ENCODE measurements around the gene ALDH1B1.

The ALDH1B1 gene

GRCh38 chr9:38431116-38431515 is 38.6 kb downstream of the ALDH1B1 start:
- H3K36me3 ChIP-seq (ENCODE audit: insufficient read depth, low read length), result no peaks in the 10 kb centered on the region
- ATAC-seq (ENCODE audit: insufficient read depth, low read depth) (peak; percentile 85), DNase-seq (peak; percentile 37)
- no peak overlapping the region for H3K4me2 ChIP-seq (ENCODE audit: insufficient read depth, low read length)
- TF ChIP-seq CTCF (IDR thresholded peaks at IDR 0.05; ENCODE audit: borderline replicate concordance, extremely low read depth, low read length, poor library complexity, severe bottlenecking) (no peak), EZH2 (IDR thresholded peaks at IDR 0.05; ENCODE audit: borderline replicate concordance, low read depth, low read length, severe bottlenecking) (no peak)
- H3K27me3 ChIP-seq (ENCODE audit: insufficient read depth, low read length, poor library complexity), result no peaks in the 10 kb centered on the region
- H3K79me2 ChIP-seq (ENCODE audit: insufficient read depth, low read length), result no peaks in the 10 kb centered on the region
- H3K4me3 ChIP-seq (ENCODE audit: low read depth in 1 of 2, low read length in 2 of 2), result no peak overlapping the region
- no peak overlapping the region for H3K9ac ChIP-seq (ENCODE audit: low read depth, low read length)
- no peak overlapping the region for H2AFZ ChIP-seq (ENCODE audit: low read depth, low read length)
- H3K27ac ChIP-seq (ENCODE audit: low read length), result peak overlapping the region; percentile 4; the same call in 1 of the 2 replicates
- H3K4me1 ChIP-seq (ENCODE audit: insufficient read depth, low read length), result peaks cover 14% of the 10 kb centered on the region
- no peaks in the 10 kb centered on the region for H3K9me3 ChIP-seq (ENCODE audit: insufficient read depth, low read length, severe bottlenecking)
- no peaks in the 10 kb centered on the region for H4K20me1 ChIP-seq (ENCODE audit: insufficient read depth, low read length)

GRCh38 chr9:38432922-38433510 is 40.5 kb downstream of the ALDH1B1 start:
- Histone ChIP-seq H2AFZ (ENCODE audit: low read depth, low read length) (no peak overlapping the region), H3K4me1 (ENCODE audit: insufficient read depth, low read length) (peaks cover 14% of the 10 kb centered on the region), H3K4me3 (ENCODE audit: low read depth in 1 of 2, low read length in 2 of 2) (no peak overlapping the region), H3K4me2 (ENCODE audit: insufficient read depth, low read length) (no peak overlapping the region), H3K79me2 (ENCODE audit: insufficient read depth, low read length) (no peaks in the 10 kb centered on the region), H3K27ac (ENCODE audit: low read length) (peak overlapping the region; percentile 6; the same call in 1 of the 2 replicates), H3K9ac (ENCODE audit: low read depth, low read length) (no peak overlapping the region), H4K20me1 (ENCODE audit: insufficient read depth, low read length) (no peaks in the 10 kb centered on the region), H3K36me3 (ENCODE audit: insufficient read depth, low read length) (no peaks in the 10 kb centered on the region), H3K9me3 (ENCODE audit: insufficient read depth, low read length, severe bottlenecking) (peaks cover 2% of the 10 kb centered on the region), H3K27me3 (ENCODE audit: insufficient read depth, low read length, poor library complexity) (no peaks in the 10 kb centered on the region)
- peak; percentile 23 for DNase-seq
- TF ChIP-seq CTCF (IDR thresholded peaks at IDR 0.05; ENCODE audit: borderline replicate concordance, extremely low read depth, low read length, poor library complexity, severe bottlenecking) (peak; percentile 68), EZH2 (IDR thresholded peaks at IDR 0.05; ENCODE audit: borderline replicate concordance, low read depth, low read length, severe bottlenecking) (no peak)
- ATAC-seq (ENCODE audit: insufficient read depth, low read depth), result peak; percentile 63

GRCh38 chr9:38434365-38434764 is 41.9 kb downstream of the ALDH1B1 start:
- ATAC-seq (ENCODE audit: insufficient read depth, low read depth), result no peak
- H3K36me3 ChIP-seq (ENCODE audit: insufficient read depth, low read length), result no peaks in the 10 kb centered on the region
- peaks cover 2% of the 10 kb centered on the region for H3K9me3 ChIP-seq (ENCODE audit: insufficient read depth, low read length, severe bottlenecking)
- H3K9ac ChIP-seq (ENCODE audit: low read depth, low read length), result no peak overlapping the region
- no peaks in the 10 kb centered on the region for H3K79me2 ChIP-seq (ENCODE audit: insufficient read depth, low read length)
- H4K20me1 ChIP-seq (ENCODE audit: insufficient read depth, low read length), result no peaks in the 10 kb centered on the region
- TF ChIP-seq CTCF (IDR thresholded peaks at IDR 0.05; ENCODE audit: borderline replicate concordance, extremely low read depth, low read length, poor library complexity, severe bottlenecking), result no peak
- no peak for TF ChIP-seq EZH2 (IDR thresholded peaks at IDR 0.05; ENCODE audit: borderline replicate concordance, low read depth, low read length, severe bottlenecking)
- H2AFZ ChIP-seq (ENCODE audit: low read depth, low read length), result no peak overlapping the region
- no peak overlapping the region for H3K4me2 ChIP-seq (ENCODE audit: insufficient read depth, low read length)
- H3K27ac ChIP-seq (ENCODE audit: low read length), result no peak overlapping the region
- H3K27me3 ChIP-seq (ENCODE audit: insufficient read depth, low read length, poor library complexity), result no peaks in the 10 kb centered on the region
- DNase-seq, result no peak
- H3K4me3 ChIP-seq (ENCODE audit: low read depth in 1 of 2, low read length in 2 of 2), result no peak overlapping the region
- peaks cover 14% of the 10 kb centered on the region for H3K4me1 ChIP-seq (ENCODE audit: insufficient read depth, low read length)

All from DND-41 (cell line).